Naive B cell (primary cell): Measurements from ENCODE around the gene MYO10. TPM values are rescaled to one million over a fixed set of nuclear protein-coding genes. Genes with fewer than 3 reads are reported as not detected.

Experiments used
- ATAC-seq, 2 donors: fragments of 150-1000 bp; cut with Tn5 transposase; 2 replicates each; pipeline ENCODE4 v1.10.0; 2021; ENCODE audit warnings: low read depth in 2 of 2, mild to moderate bottlenecking in 2 of 2, moderate library complexity in 2 of 2
- DNase-seq: peaks from one replicate; pipeline ENCODE4 v3.0.0; 2022
- H3K27ac Mint-ChIP-seq, 6 donors: one replicate each; pipeline ENCODE4 v1.8.0; 2020 to 2022; ENCODE audit warnings: mild to moderate bottlenecking in 6 of 6, mixed read lengths in 6 of 6, moderate library complexity in 5 of 6, inconsistent platforms in 2 of 6
- H3K27me3 Mint-ChIP-seq, 3 donors: one replicate each; pipeline ENCODE4 v1.8.0; 2021 to 2022; ENCODE audit warnings: mixed read lengths in 3 of 3, mild to moderate bottlenecking in 1 of 3
- H3K36me3 Mint-ChIP-seq, 2 donors: one replicate each; pipeline ENCODE4 v1.8.0; 2020 to 2022; ENCODE audit warnings: mixed read lengths in 2 of 2, inconsistent platforms in 1 of 2, mild to moderate bottlenecking in 1 of 2
- H3K4me1 Mint-ChIP-seq, 3 donors: one replicate each; pipeline ENCODE4 v1.8.0; 2020 to 2022; ENCODE audit warnings: mixed read lengths in 3 of 3, inconsistent platforms in 1 of 3, mild to moderate bottlenecking in 1 of 3, moderate library complexity in 1 of 3
- H3K4me3 Mint-ChIP-seq, 8 donors: one replicate each; pipeline ENCODE4 v1.8.0; 2020 to 2022; ENCODE audit warnings: mild to moderate bottlenecking in 8 of 8, mixed read lengths in 8 of 8, moderate library complexity in 8 of 8, inconsistent platforms in 2 of 8
- H3K9me3 Mint-ChIP-seq, 7 donors: one replicate each; pipeline ENCODE4 v1.8.0; 2020 to 2022; ENCODE audit warnings: mixed read lengths in 7 of 7, mild to moderate bottlenecking in 5 of 7, inconsistent platforms in 2 of 7, moderate library complexity in 1 of 7
- polyA plus RNA-seq, 6 donors: library from polyadenylated mRNA; unstranded; fragments of 300-500 nt; fragmentation: Illumina TruSeq; gene quantifications; one replicate each; pipeline ENCODE4 v1.2.3, GENCODE V29; 2021; ENCODE audit warnings: low read depth in 6 of 6

MYO10 gene
- polyA plus RNA-seq, 6 donors from 2014 or later, result 0.03 to 0.87 TPM; not detected in 4

- ATAC-seq (no peak), DNase-seq (no peak)
- H3K4me3 Mint-ChIP-seq, result no peak overlapping the region
- peaks cover 0 to 2% (median 0%) of the 10 kb centered on the region in 7 donors for H3K9me3 Mint-ChIP-seq
- H3K27me3 Mint-ChIP-seq, result no peaks in the 10 kb centered on the region
- no peaks in the 10 kb centered on the region for H3K36me3 Mint-ChIP-seq
- H3K4me1 Mint-ChIP-seq, result no peaks in the 10 kb centered on the region
- no peak overlapping the region for H3K27ac Mint-ChIP-seq
These were observed 116.4 kb downstream of the MYO10 start for GRCh38 chr5:16819522-16820167.

DNA sequence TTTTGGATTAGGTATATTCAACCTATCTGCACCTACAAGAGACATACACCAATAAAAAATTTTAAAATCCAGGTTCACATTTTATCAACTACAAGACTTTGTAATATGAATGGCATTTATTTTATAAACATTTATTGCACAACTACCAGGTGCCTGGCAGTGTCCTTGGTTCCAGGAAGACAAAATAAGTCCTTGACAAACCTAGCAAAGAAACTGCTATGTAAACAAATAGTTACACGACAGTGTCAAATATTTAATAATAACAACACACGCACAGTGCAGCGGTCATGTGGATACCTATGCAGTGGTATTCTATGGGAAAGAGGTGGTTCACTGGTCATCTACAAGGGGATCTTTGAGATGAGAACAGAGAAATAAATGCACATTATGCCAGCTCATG lies 120.7 kb downstream of the MYO10 start:
- no peaks in the 10 kb centered on the region for H3K27me3 Mint-ChIP-seq

DNA sequence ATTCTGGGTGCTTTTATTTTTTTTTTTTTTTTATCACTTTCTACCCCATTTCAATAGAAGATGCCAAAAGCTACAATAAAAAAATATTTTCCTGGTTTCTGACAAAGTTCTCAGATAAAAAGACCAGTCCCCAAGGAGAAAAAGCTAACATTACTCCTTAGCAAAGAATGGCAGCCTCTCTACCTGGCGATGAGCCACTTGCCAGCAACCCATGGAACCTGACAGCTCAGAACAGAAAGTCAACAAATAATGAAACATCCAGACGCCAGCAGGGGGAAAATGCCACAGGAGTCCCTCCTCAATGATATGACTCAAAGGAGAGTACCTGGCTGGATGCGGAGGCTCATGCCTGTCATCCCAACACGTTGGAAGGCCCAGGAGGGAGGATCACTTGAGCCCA lies 123.2 kb downstream of the MYO10 start:
- H3K27me3 Mint-ChIP-seq, result no peaks in the 10 kb centered on the region
- no peak for DNase-seq
- ATAC-seq, result no peak
- no peak overlapping the region for H3K4me3 Mint-ChIP-seq
- H3K4me1 Mint-ChIP-seq, result no peaks in the 10 kb centered on the region
- no peak overlapping the region for H3K27ac Mint-ChIP-seq
- H3K9me3 Mint-ChIP-seq, result no peaks in the 10 kb centered on the region
- no peaks in the 10 kb centered on the region for H3K36me3 Mint-ChIP-seq

More for the DNA sequence above, 120.7 kb downstream of the MYO10 start:
- ATAC-seq (no peak), DNase-seq (no peak)
- Mint-ChIP-seq H3K9me3 (peaks cover 0 to 2% (median 0%) of the 10 kb centered on the region in 7 donors), H3K36me3 (no peaks in the 10 kb centered on the region), H3K4me1 (no peaks in the 10 kb centered on the region), H3K27ac (no peak overlapping the region), H3K4me3 (no peak overlapping the region)

GRCh38 chr5:16812448-16812847 lies 123.6 kb downstream of the MYO10 start:
- no peak overlapping the region for H3K4me3 Mint-ChIP-seq
- H3K36me3 Mint-ChIP-seq, result no peaks in the 10 kb centered on the region
- ATAC-seq (no peak), DNase-seq (no peak)
- no peak overlapping the region for H3K27ac Mint-ChIP-seq
- no peaks in the 10 kb centered on the region for H3K27me3 Mint-ChIP-seq
- H3K4me1 Mint-ChIP-seq, result no peaks in the 10 kb centered on the region
- H3K9me3 Mint-ChIP-seq, result no peaks in the 10 kb centered on the region

DNA sequence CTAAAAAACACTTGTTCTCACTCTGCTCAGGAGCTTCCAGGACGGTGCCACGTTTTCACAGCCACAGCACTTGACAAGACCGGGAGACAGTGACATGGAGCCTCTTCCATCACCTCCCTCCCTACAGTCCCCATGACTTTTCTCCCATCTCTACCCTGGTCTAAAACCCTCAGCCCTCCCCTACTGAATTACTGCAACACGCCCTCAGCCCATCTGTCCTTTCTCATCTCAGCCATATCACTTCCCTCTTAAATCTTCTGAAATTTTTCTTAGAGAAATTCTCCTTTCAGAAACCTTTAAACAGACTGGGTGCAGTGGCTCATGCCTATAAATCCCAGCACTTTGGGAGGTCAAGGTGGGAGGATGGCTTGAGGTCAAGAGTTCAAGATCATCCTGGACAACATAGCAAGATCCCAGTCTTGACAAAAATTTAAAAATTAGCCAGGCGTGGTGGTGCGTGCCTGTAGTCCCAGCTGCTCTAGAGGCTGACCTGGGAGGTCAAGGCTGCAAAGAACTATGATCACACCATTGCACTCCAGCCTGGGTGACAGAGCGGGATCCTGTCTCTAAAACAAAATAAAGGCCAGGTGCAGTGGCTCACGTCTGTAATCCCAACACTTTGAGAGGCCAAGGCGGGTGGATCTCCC lies 125.8 kb downstream of the MYO10 start:
- DNase-seq, result no peak
- H3K36me3 Mint-ChIP-seq, result no peaks in the 10 kb centered on the region
- peaks cover 0 to 7% (median 0%) of the 10 kb centered on the region in 3 donors for H3K27me3 Mint-ChIP-seq
- H3K4me3 Mint-ChIP-seq, result peak overlapping the region in 1 of 8 donors; percentile 35
- no peaks in the 10 kb centered on the region for H3K4me1 Mint-ChIP-seq
- no peaks in the 10 kb centered on the region for H3K9me3 Mint-ChIP-seq
- H3K27ac Mint-ChIP-seq, result no peak overlapping the region
- ATAC-seq, result no peak

- Mint-ChIP-seq H3K4me3 (peak overlapping the region in 1 of 8 donors; percentile 35), H3K9me3 (no peaks in the 10 kb centered on the region), H3K36me3 (no peaks in the 10 kb centered on the region), H3K27ac (no peak overlapping the region), H3K27me3 (peaks cover 0 to 7% (median 0%) of the 10 kb centered on the region in 3 donors), H3K4me1 (no peaks in the 10 kb centered on the region)
- no peak for DNase-seq
- ATAC-seq, result no peak
These were observed 126.5 kb downstream of the MYO10 start for GRCh38 chr5:16809395-16810207.

DNA sequence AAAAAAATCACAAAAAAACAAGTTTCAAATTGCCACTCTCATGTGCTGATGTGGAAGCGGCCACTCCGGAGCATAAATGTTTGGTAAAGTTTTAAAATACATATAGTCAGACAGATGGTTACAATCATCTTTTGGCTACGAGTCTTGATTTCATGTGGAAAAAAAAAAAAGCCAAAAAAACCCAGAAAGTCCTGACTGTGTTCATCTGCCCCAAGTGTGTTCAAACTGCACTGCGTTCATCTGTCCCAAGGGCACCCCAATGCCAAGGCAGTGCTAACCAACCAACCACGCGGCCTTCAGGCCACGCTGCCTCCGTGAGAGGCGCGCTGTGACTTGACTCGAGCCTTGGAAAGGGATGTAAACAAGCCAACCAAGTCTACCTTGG lies 127.1 kb downstream of the MYO10 start:
- Mint-ChIP-seq H3K27ac (no peak overlapping the region), H3K36me3 (no peaks in the 10 kb centered on the region), H3K9me3 (no peaks in the 10 kb centered on the region), H3K4me3 (no peak overlapping the region), H3K27me3 (peaks cover 0 to 7% (median 0%) of the 10 kb centered on the region in 3 donors), H3K4me1 (no peaks in the 10 kb centered on the region)
- ATAC-seq, result no peak
- DNase-seq, result no peak

- Mint-ChIP-seq H3K27ac (no peak overlapping the region), H3K9me3 (no peaks in the 10 kb centered on the region), H3K36me3 (no peaks in the 10 kb centered on the region), H3K27me3 (peaks cover 0 to 7% (median 0%) of the 10 kb centered on the region in 3 donors), H3K4me1 (no peaks in the 10 kb centered on the region), H3K4me3 (no peak overlapping the region)
- no peak for DNase-seq
- ATAC-seq, result no peak
These were observed 128.1 kb downstream of the MYO10 start for GRCh38 chr5:16808021-16808420.

GRCh38 chr5:16807547-16807864 lies 128.6 kb downstream of the MYO10 start:
- Mint-ChIP-seq H3K27me3 (peaks cover 0 to 7% (median 0%) of the 10 kb centered on the region in 3 donors), H3K27ac (no peak overlapping the region), H3K36me3 (no peaks in the 10 kb centered on the region), H3K4me3 (no peak overlapping the region), H3K9me3 (no peaks in the 10 kb centered on the region), H3K4me1 (no peaks in the 10 kb centered on the region)
- ATAC-seq (no peak), DNase-seq (no peak)

DNA sequence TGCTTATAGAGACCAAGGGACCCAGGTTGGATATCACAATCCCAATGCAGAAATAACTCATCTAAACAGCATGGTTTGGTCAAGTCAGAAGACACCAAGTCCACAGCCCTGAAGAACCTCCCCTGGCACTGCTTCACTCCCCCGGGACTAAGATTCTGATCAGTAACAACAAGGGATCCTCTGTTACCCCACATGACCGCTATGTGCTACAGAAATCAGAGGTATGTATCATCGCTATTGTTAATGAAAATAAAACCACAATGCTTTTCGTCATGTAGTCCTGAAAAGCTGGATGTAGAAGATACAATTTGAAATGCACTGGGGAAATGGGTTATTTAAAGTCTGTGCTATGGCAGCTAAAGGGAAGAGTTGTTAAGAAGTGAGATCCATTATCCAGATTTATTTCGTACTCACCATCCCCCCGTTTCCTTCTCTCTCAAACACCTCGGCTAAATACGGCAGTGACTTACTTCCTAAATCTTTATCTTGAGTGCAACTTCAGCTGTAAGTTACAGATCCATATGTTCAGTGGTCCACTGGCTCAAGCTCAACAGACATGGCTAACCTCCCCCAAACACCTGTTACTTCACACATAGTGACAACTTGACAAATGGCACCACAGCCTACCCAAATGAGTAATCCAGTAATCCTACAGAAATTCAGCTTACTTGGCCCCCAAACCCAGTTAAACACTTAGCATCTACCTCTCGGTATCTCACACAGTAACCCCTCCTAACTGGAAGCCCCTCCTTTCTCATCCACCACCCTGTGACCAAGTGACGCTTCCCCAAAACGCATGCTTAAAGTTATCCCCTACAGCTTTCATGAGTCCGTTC lies 129.2 kb downstream of the MYO10 start:
- Mint-ChIP-seq H3K27me3 (peaks cover 0 to 7% (median 0%) of the 10 kb centered on the region in 3 donors), H3K4me3 (no peak overlapping the region), H3K36me3 (no peaks in the 10 kb centered on the region), H3K27ac (peak overlapping the region in 1 of 6 donors; percentile 62), H3K9me3 (no peaks in the 10 kb centered on the region), H3K4me1 (no peaks in the 10 kb centered on the region)
- no peak for ATAC-seq
- no peak for DNase-seq

- no peaks in the 10 kb centered on the region for H3K9me3 Mint-ChIP-seq
- no peaks in the 10 kb centered on the region for H3K36me3 Mint-ChIP-seq
- no peaks in the 10 kb centered on the region for H3K4me1 Mint-ChIP-seq
- peak overlapping the region in 1 of 8 donors; percentile 7 for H3K4me3 Mint-ChIP-seq
- ATAC-seq (no peak), DNase-seq (no peak)
- no peak overlapping the region for H3K27ac Mint-ChIP-seq
- H3K27me3 Mint-ChIP-seq, result peaks cover 0 to 7% (median 0%) of the 10 kb centered on the region in 3 donors
These were observed 130.6 kb downstream of the MYO10 start for GRCh38 chr5:16805486-16805885.

DNA sequence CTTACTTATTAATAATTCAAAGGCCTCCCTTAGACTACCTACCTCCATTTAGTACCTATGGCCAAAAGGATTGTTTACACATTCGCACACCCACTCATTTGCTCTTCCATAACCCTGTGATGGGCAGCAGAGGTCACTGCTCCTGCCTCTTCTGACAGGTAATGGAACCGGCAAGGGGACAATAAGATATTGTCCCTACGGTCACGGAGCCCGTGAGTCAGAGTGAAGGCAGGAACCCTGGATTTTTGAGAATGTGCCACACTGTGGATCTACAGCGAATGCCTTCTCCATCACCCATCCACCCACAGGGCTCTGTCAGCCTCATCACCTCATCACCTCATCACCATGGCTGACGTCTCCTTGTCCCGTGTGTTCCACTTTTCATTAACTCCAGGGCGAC lies 132.3 kb downstream of the MYO10 start:
- H3K27me3 Mint-ChIP-seq, result peaks cover 0 to 10% (median 0%) of the 10 kb centered on the region in 3 donors
- H3K4me3 Mint-ChIP-seq, result peak overlapping the region in 1 of 8 donors; percentile 52
- no peaks in the 10 kb centered on the region for H3K9me3 Mint-ChIP-seq
- H3K4me1 Mint-ChIP-seq, result no peaks in the 10 kb centered on the region
- H3K27ac Mint-ChIP-seq, result peak overlapping the region in 1 of 6 donors; percentile 61
- H3K36me3 Mint-ChIP-seq, result no peaks in the 10 kb centered on the region
- ATAC-seq (no peak), DNase-seq (no peak)

DNA sequence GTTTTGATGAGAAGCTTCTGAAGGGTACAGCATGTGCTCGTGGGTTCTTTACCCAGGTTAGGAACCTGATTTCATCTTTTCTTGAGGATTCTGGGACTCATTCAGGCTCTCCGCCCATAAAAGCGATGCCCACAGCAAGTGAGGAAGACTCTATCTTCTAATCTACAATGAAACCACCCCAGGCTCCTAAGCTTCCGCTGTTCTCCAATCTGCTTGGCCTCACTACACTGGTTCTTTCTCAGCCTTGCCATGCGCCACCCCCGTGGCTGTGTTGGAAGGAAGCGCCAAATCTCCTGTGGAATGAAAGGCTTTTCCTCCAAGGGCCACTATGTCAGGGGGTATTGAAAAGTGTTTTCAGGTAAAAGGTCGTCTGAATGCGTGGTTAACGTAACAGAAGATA lies 135.6 kb downstream of the MYO10 start:
- DNase-seq, result no peak
- no peaks in the 10 kb centered on the region for H3K4me1 Mint-ChIP-seq
- H3K4me3 Mint-ChIP-seq, result no peak overlapping the region
- H3K9me3 Mint-ChIP-seq, result no peaks in the 10 kb centered on the region
- no peak overlapping the region for H3K27ac Mint-ChIP-seq
- no peaks in the 10 kb centered on the region for H3K36me3 Mint-ChIP-seq
- ATAC-seq, result no peak
- peaks cover 0 to 3% (median 0%) of the 10 kb centered on the region in 3 donors for H3K27me3 Mint-ChIP-seq
